Activated CD8-positive, alpha-beta T cell treated with anti-CD3 and anti-CD28 coated beads for 36 hours (primary cell): ENCODE data around the gene GNGT1. TPM values are rescaled to one million over a fixed set of nuclear protein-coding genes. Genes with fewer than 3 reads are reported as not detected.

Source experiments
- ATAC-seq: fragments of 200-7000 bp; cut with Tn5 transposase; one replicate; pipeline ENCODE4 v1.10.0; 2021; ENCODE audit warnings: mild to moderate bottlenecking, moderate library complexity
- CTCF ChIA-PET: fragments of 350-600 bp; sonication (Branson Sonifier 250); formaldehyde crosslinking; loops from one replicate; lab custom pipeline; 2021; ENCODE audit warnings: antibody characterized with exemption; lab: Charles Lee
- POLR2A ChIA-PET: fragments of 350-600 bp; sonication (Branson Sonifier 250); formaldehyde crosslinking; loops from one replicate; lab custom pipeline; 2021; ENCODE audit warnings: antibody characterized with exemption; lab: Charles Lee
- DNase-seq: peaks from one replicate; pipeline ENCODE4 v3.0.0-alpha.2; 2020
- H3K27ac Mint-ChIP-seq: one replicate; pipeline ENCODE4 v1.8.0; 2021; ENCODE audit warnings: mild to moderate bottlenecking, mixed read lengths
- H3K27me3 Mint-ChIP-seq: one replicate; pipeline ENCODE4 v1.8.0; 2021; ENCODE audit warnings: mixed read lengths
- H3K36me3 Mint-ChIP-seq: one replicate; pipeline ENCODE4 v1.8.0; 2021; ENCODE audit warnings: low read depth, mixed read lengths
- H3K4me1 Mint-ChIP-seq: one replicate; pipeline ENCODE4 v1.8.0; 2021; ENCODE audit warnings: low read depth, mixed read lengths
- H3K4me3 Mint-ChIP-seq: one replicate; pipeline ENCODE4 v1.8.0; 2021; ENCODE audit warnings: mild to moderate bottlenecking, moderate library complexity, mixed read lengths
- H3K9me3 Mint-ChIP-seq: one replicate; pipeline ENCODE4 v1.8.0; 2021; ENCODE audit warnings: mixed read lengths
- CTCF ChIP-seq: fragments of 200-600 bp; IDR thresholded peaks from one replicate; pipeline ENCODE4 v1.8.0; 2022; ENCODE audit warnings: antibody characterized with exemption, mild to moderate bottlenecking
- intact Hi-C: fragments of 100-400 bp; cut with micrococcal nuclease; formaldehyde crosslinking; loops from one replicate; pipeline ENCODE4 v1.10.0; 2022
- total RNA-seq, 2 experiments: library from RNA; stranded (reverse); gene quantifications; one replicate each; pipeline ENCODE4 v1.2.3, GENCODE V29; 2021

Gene GNGT1
- total RNA-seq, 2 experiments from 2014 or later: not detected

DNA sequence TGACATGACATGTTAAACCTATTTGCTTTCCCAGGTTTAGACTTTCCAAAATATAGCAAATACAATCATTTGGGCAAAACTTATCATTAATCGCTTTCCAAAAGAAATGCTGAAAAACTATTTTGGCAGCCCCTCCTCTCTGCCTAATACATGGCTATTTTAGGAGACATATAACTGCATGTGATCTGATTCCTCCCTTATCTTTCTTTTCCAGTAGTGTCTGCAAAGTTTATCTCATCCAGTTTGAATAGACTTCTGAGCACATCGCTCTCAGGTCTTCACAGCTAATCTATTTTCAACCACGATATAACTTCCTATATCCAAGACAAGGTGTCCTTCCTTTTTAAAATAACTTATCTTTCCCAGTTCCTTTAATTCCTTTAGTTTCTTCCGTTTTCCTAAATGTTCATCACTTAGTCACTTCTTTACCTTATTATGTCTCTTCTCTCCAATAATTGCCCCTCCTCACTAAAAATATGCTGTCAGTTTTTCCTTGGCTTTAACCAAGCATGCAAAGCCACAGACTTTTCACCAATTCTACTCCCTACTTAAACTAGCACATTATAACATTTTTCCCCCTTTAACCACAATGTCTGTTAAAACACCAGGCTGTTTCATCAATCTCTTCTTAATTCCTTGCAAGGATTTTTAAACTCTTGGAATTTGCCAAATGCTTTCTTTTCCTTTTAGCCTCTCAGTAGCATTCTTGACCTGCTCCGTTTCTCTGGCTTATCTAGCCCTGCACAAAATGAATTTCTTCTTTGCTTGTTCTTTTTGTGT, 39.6 kb downstream of the GNGT1 start:
- Mint-ChIP-seq H3K4me1 (no peaks in the 10 kb centered on the region), H3K9me3 (no peaks in the 10 kb centered on the region), H3K27me3 (peaks cover 7% of the 10 kb centered on the region), H3K4me3 (no peak overlapping the region), H3K27ac (no peak overlapping the region), H3K36me3 (no peaks in the 10 kb centered on the region)
- ATAC-seq (no peak), DNase-seq (no peak)
- TF ChIP-seq CTCF: no peak
- ChIA-PET CTCF (no interaction called here), POLR2A (interaction anchor here (0.6 kb wide), 1 partner anchor 14 kb away, joined by 3 read pairs; no protein-coding TSS in a partner anchor)
- intact Hi-C loops: loop anchor here (10.0 kb wide), 1 partner anchor 61 kb away; no protein-coding TSS in a partner anchor

- no peaks in the 10 kb centered on the region for H3K36me3 Mint-ChIP-seq
- H3K4me1 Mint-ChIP-seq: no peaks in the 10 kb centered on the region
- H3K9me3 Mint-ChIP-seq: no peaks in the 10 kb centered on the region
- CTCF ChIA-PET: no interaction called here
- H3K27me3 Mint-ChIP-seq: peaks cover 6% of the 10 kb centered on the region
- no peak overlapping the region for H3K27ac Mint-ChIP-seq
- TF ChIP-seq CTCF: no peak
- intact Hi-C loops: loop anchor here (10.0 kb wide), 1 partner anchor 63 kb away; no protein-coding TSS in a partner anchor
- POLR2A ChIA-PET: no interaction called here
- DNase-seq (no peak), ATAC-seq (no peak)
- no peak overlapping the region for H3K4me3 Mint-ChIP-seq
Measured at GRCh38 chr7:93948106-93948505, 41.7 kb downstream of the GNGT1 start.

DNA sequence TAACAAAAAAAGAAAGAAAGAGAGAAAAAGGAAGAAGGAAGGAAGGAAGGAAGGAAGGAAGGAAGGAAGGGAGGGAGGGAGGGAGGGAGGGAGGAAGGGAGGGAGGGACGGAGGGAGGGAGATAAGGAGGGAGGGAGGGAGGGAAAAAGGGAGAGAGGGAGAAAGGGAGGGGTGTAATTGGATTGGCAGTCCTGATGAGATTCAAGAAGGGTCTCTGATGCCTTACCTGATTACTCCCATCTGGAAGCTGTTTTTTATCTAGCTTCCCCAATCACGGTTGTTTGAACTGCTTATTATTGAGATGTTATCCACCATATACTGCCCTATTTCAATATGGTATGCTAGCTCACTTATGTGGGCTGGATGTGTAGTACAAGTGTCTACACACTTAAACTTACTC, 42.5 kb downstream of the GNGT1 start:
- Mint-ChIP-seq H3K4me3 (no peak overlapping the region), H3K27ac (no peak overlapping the region), H3K9me3 (no peaks in the 10 kb centered on the region), H3K4me1 (no peaks in the 10 kb centered on the region), H3K27me3 (peaks cover 4% of the 10 kb centered on the region), H3K36me3 (no peaks in the 10 kb centered on the region)
- TF ChIP-seq CTCF: no peak
- POLR2A ChIA-PET: no interaction called here
- intact Hi-C loops: loop anchor here (10.0 kb wide), 1 partner anchor 64 kb away; no protein-coding TSS in a partner anchor
- no peak for ATAC-seq
- no peak for DNase-seq
- CTCF ChIA-PET: no interaction called here

DNA sequence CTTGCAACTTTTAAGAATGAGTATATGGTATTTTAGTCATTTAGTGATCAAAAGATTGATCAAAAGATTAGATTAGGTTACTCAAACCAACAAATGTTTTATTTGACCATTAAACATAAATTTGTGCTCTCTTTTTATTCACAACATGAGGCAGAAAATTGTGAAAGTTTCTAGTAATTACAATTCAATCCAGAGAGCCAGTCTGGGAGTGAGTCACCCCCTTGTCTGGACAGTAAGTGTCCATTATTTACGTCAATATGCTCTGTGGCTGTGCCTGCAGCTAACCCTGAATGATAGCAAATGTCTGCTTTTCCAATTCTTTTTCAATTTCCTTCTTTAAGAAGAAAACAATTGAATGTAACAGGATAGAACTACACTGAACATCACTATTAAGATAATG, 43.1 kb downstream of the GNGT1 start:
- Mint-ChIP-seq H3K27ac (no peak overlapping the region), H3K9me3 (no peaks in the 10 kb centered on the region), H3K4me3 (no peak overlapping the region), H3K27me3 (peaks cover 4% of the 10 kb centered on the region), H3K4me1 (no peaks in the 10 kb centered on the region), H3K36me3 (no peaks in the 10 kb centered on the region)
- no peak for TF ChIP-seq CTCF
- ChIA-PET CTCF (no interaction called here), POLR2A (no interaction called here)
- intact Hi-C loops: loop anchor here (10.0 kb wide), 1 partner anchor 65 kb away; no protein-coding TSS in a partner anchor
- ATAC-seq: no peak
- DNase-seq: no peak

- DNase-seq: no peak
- TF ChIP-seq CTCF: no peak
- H3K27me3 Mint-ChIP-seq: no peaks in the 10 kb centered on the region
- no peaks in the 10 kb centered on the region for H3K9me3 Mint-ChIP-seq
- H3K4me3 Mint-ChIP-seq: no peak overlapping the region
- no peak for ATAC-seq
- no peaks in the 10 kb centered on the region for H3K4me1 Mint-ChIP-seq
- H3K36me3 Mint-ChIP-seq: no peaks in the 10 kb centered on the region
- H3K27ac Mint-ChIP-seq: no peak overlapping the region
- POLR2A ChIA-PET: no interaction called here
- CTCF ChIA-PET: no interaction called here
- intact Hi-C loops: no loop called here
Measured at GRCh38 chr7:93955304-93955703, 48.9 kb downstream of the GNGT1 start.
